Naive thymus-derived CD8-positive, alpha-beta T cell (primary cell): ENCODE results near the gene SNN. TPM values are rescaled to one million over a fixed set of nuclear protein-coding genes. Genes with fewer than 3 reads are reported as not detected.

Source experiments
- ATAC-seq, 2 donors: fragments of 150-1000 bp; cut with Tn5 transposase in 1 of 2; sonication (Bioruptor Pico), chemical (Tn5 transposase) in 1 of 2; 1 replicate in 1 of 2; 2 replicates in 1 of 2; pipeline ENCODE4 v1.10.0; 2021; ENCODE audit warnings: mild to moderate bottlenecking in 2 of 2, moderate library complexity in 2 of 2
- POLR2A ChIA-PET: fragments of 350-600 bp; sonication (Branson Sonifier 250); formaldehyde crosslinking; loops from one replicate; lab custom pipeline; 2021; ENCODE audit warnings: antibody characterized with exemption; lab: Charles Lee
- DNase-seq, 10 donors: peaks; one replicate each; pipeline versions ENCODE4 v3.0.0 to v3.0.0-alpha.2; 2020 to 2022
- H3K27ac Mint-ChIP-seq, 10 donors: one replicate each; pipeline ENCODE4 v1.8.0; 2020 to 2022; ENCODE audit warnings: mild to moderate bottlenecking in 10 of 10, mixed read lengths in 10 of 10, moderate library complexity in 4 of 10, inconsistent platforms in 1 of 10
- H3K27me3 Mint-ChIP-seq, 5 donors: one replicate each; pipeline ENCODE4 v1.8.0; 2021 to 2022; ENCODE audit warnings: mixed read lengths in 5 of 5
- H3K36me3 Mint-ChIP-seq, 3 donors: one replicate each; pipeline ENCODE4 v1.8.0; 2020 to 2022; ENCODE audit warnings: mixed read lengths in 3 of 3, mild to moderate bottlenecking in 2 of 3, inconsistent platforms in 1 of 3
- H3K4me1 Mint-ChIP-seq, 4 donors: one replicate each; pipeline ENCODE4 v1.8.0; 2021 to 2022; ENCODE audit warnings: mixed read lengths in 4 of 4
- H3K4me3 Mint-ChIP-seq, 10 donors: one replicate each; pipeline ENCODE4 v1.8.0; 2020 to 2022; ENCODE audit warnings: mild to moderate bottlenecking in 10 of 10, mixed read lengths in 10 of 10, moderate library complexity in 6 of 10, inconsistent platforms in 1 of 10
- H3K9me3 Mint-ChIP-seq, 9 donors: one replicate each; pipeline ENCODE4 v1.8.0; 2020 to 2022; ENCODE audit warnings: mixed read lengths in 9 of 9, mild to moderate bottlenecking in 3 of 9, inconsistent platforms in 1 of 9, moderate library complexity in 1 of 9
- polyA plus RNA-seq, 3 donors: library from polyadenylated mRNA; unstranded; fragments of 300-500 nt; fragmentation: Illumina TruSeq; gene quantifications; one replicate each; pipeline ENCODE4 v1.2.3, GENCODE V29; 2021
- total RNA-seq, 8 experiments: library from RNA in 2 of 8; stranded (reverse) in 2 of 8; gene quantifications; one replicate each; pipeline ENCODE4 v1.2.3 and lab custom pipeline; 2021 to 2026

Gene SNN
- total and polyA plus RNA-seq, 5 experiments from 2014 or later, result 16.0 to 26.9 (median 24.4) TPM

GRCh38 chr16:11677451-11677951 is 9.2 kb downstream of the SNN start:
- H3K4me3 Mint-ChIP-seq, result peak overlapping the region in 3 of 10 donors; percentile 34 to 57 (median 43)
- peaks cover 0 to 53% (median 1%) of the 10 kb centered on the region in 3 donors for H3K36me3 Mint-ChIP-seq
- ATAC-seq (no peak), DNase-seq (peak in 1 of 10 donors; percentile 60)
- peaks cover 31 to 95% (median 81%) of the 10 kb centered on the region in 4 donors for H3K4me1 Mint-ChIP-seq
- H3K27me3 Mint-ChIP-seq, result no peaks in the 10 kb centered on the region
- no peaks in the 10 kb centered on the region for H3K9me3 Mint-ChIP-seq
- POLR2A ChIA-PET, result interaction anchor here (1.6 kb wide), 1 partner anchor 12 kb away, joined by 4 read pairs; no protein-coding TSS in a partner anchor
- peak overlapping the region; percentile 32 to 90 (median 84) for H3K27ac Mint-ChIP-seq

GRCh38 chr16:11677959-11678881 is 10.0 kb downstream of the SNN start:
- H3K27ac Mint-ChIP-seq, result peak overlapping the region; percentile 74 to 90 (median 86)
- H3K36me3 Mint-ChIP-seq, result peaks cover 0 to 59% (median 1%) of the 10 kb centered on the region in 3 donors
- ATAC-seq, result no peak
- DNase-seq, result peak in 1 of 10 donors; percentile 37
- peak overlapping the region in 5 of 10 donors; percentile 22 to 74 (median 40) for H3K4me3 Mint-ChIP-seq
- peaks cover 26 to 95% (median 79%) of the 10 kb centered on the region in 4 donors for H3K4me1 Mint-ChIP-seq
- POLR2A ChIA-PET, result interaction anchor here (1.6 kb wide), 1 partner anchor 13 kb away, joined by 4 read pairs; no protein-coding TSS in a partner anchor
- H3K27me3 Mint-ChIP-seq, result no peaks in the 10 kb centered on the region
- H3K9me3 Mint-ChIP-seq, result no peaks in the 10 kb centered on the region

GRCh38 chr16:11679250-11679649 is 11.0 kb downstream of the SNN start:
- peaks cover 0 to 70% (median 4%) of the 10 kb centered on the region in 3 donors for H3K36me3 Mint-ChIP-seq
- no peak for ATAC-seq
- peak overlapping the region in 9 of 10 donors; percentile 19 to 89 (median 80) for H3K27ac Mint-ChIP-seq
- no peaks in the 10 kb centered on the region for H3K27me3 Mint-ChIP-seq
- peak in 1 of 10 donors; percentile 14 for DNase-seq
- POLR2A ChIA-PET, result interaction anchor here (0.7 to 2.4 kb wide), 2 partner anchors 10 kb away, joined by 3 to 7 read pairs; no protein-coding TSS in a partner anchor
- no peaks in the 10 kb centered on the region for H3K9me3 Mint-ChIP-seq
- H3K4me3 Mint-ChIP-seq, result no peak overlapping the region
- H3K4me1 Mint-ChIP-seq, result peaks cover 26 to 94% (median 71%) of the 10 kb centered on the region in 4 donors

- no peak for ATAC-seq
- Mint-ChIP-seq H3K9me3 (no peaks in the 10 kb centered on the region), H3K27ac (peak overlapping the region; percentile 56 to 90 (median 86)), H3K4me3 (peak overlapping the region in 6 of 10 donors; percentile 7 to 63 (median 16)), H3K27me3 (no peaks in the 10 kb centered on the region), H3K36me3 (peaks cover 0 to 72% (median 9%) of the 10 kb centered on the region in 3 donors), H3K4me1 (peaks cover 21 to 92% (median 61%) of the 10 kb centered on the region in 4 donors)
- peak in 1 of 10 donors; percentile 31 for DNase-seq
- POLR2A ChIA-PET, result interaction anchor here (0.6 to 2.4 kb wide), 4 partner anchors 9 to 140 kb away, joined by 3 to 7 read pairs (median 3); no protein-coding TSS in a partner anchor
Observed at GRCh38 chr16:11679941-11680911, 12.0 kb downstream of the SNN start.

GRCh38 chr16:11681556-11681955 is 13.3 kb downstream of the SNN start:
- Mint-ChIP-seq H3K4me1 (peaks cover 19 to 89% (median 55%) of the 10 kb centered on the region in 4 donors), H3K27me3 (no peaks in the 10 kb centered on the region)

GRCh38 chr16:11681976-11682654 is 13.9 kb downstream of the SNN start:
- Mint-ChIP-seq H3K36me3 (peaks cover 0 to 76% (median 20%) of the 10 kb centered on the region in 3 donors), H3K9me3 (no peaks in the 10 kb centered on the region), H3K27me3 (no peaks in the 10 kb centered on the region), H3K4me1 (peaks cover 19 to 86% (median 52%) of the 10 kb centered on the region in 4 donors), H3K27ac (peak overlapping the region; percentile 80 to 92 (median 88)), H3K4me3 (peak overlapping the region in 8 of 10 donors; percentile 46 to 82 (median 63))
- no peak for DNase-seq
- ATAC-seq, result no peak
- POLR2A ChIA-PET, result interaction anchor here (1.3 kb wide), 1 partner anchor 13 kb away, joined by 5 read pairs; no protein-coding TSS in a partner anchor

More at GRCh38 chr16:11681556-11681955, 13.3 kb downstream of the SNN start:
- ATAC-seq (peak; percentile 53 to 62), DNase-seq (peak in 2 of 10 donors; percentile 25 to 65)
- Mint-ChIP-seq H3K36me3 (peaks cover 0 to 76% (median 14%) of the 10 kb centered on the region in 3 donors), H3K27ac (peak overlapping the region; percentile 80 to 92 (median 88)), H3K4me3 (peak overlapping the region; percentile 40 to 82 (median 60)), H3K9me3 (no peaks in the 10 kb centered on the region)
- POLR2A ChIA-PET, result interaction anchor here (0.6 to 2.4 kb wide), 3 partner anchors 7 to 236 kb away, joined by 3 to 7 read pairs (median 5); no protein-coding TSS in a partner anchor

GRCh38 chr16:11682655-11683096 is 14.4 kb downstream of the SNN start:
- Mint-ChIP-seq H3K4me1 (peaks cover 18 to 80% (median 48%) of the 10 kb centered on the region in 4 donors), H3K27ac (peak overlapping the region in 9 of 10 donors; percentile 1 to 91 (median 40)), H3K4me3 (peak overlapping the region in 1 of 10 donors; percentile 41), H3K36me3 (peaks cover 0 to 76% (median 20%) of the 10 kb centered on the region in 3 donors), H3K27me3 (no peaks in the 10 kb centered on the region), H3K9me3 (no peaks in the 10 kb centered on the region)
- no peak for DNase-seq
- POLR2A ChIA-PET, result interaction anchor here (1.3 kb wide), 1 partner anchor 13 kb away, joined by 5 read pairs; no protein-coding TSS in a partner anchor
- no peak for ATAC-seq

- ATAC-seq (no peak), DNase-seq (no peak)
- Mint-ChIP-seq H3K36me3 (peaks cover 0 to 76% (median 20%) of the 10 kb centered on the region in 3 donors), H3K27me3 (no peaks in the 10 kb centered on the region), H3K27ac (peak overlapping the region in 6 of 10 donors; percentile 1 to 89 (median 50)), H3K9me3 (no peaks in the 10 kb centered on the region), H3K4me3 (peak overlapping the region in 1 of 10 donors; percentile 41), H3K4me1 (peaks cover 16 to 79% (median 44%) of the 10 kb centered on the region in 4 donors)
- POLR2A ChIA-PET, result no interaction called here
Observed at GRCh38 chr16:11683145-11683544, 14.9 kb downstream of the SNN start.

- ATAC-seq (no peak), DNase-seq (no peak)
- Mint-ChIP-seq H3K4me3 (no peak overlapping the region), H3K36me3 (peaks cover 0 to 73% (median 20%) of the 10 kb centered on the region in 3 donors), H3K9me3 (no peaks in the 10 kb centered on the region), H3K4me1 (peaks cover 16 to 79% (median 42%) of the 10 kb centered on the region in 4 donors), H3K27me3 (no peaks in the 10 kb centered on the region), H3K27ac (peak overlapping the region in 6 of 10 donors; percentile 22 to 78 (median 36))
- POLR2A ChIA-PET, result no interaction called here
Observed at GRCh38 chr16:11684231-11685025, 16.2 kb downstream of the SNN start.
